IPS-11a (cell line): ENCODE data around the gene ADAM19.
"Not testable (repeated sequence)": the region's sequence is repeated elsewhere in the genome, so short reads cannot be mapped to it uniquely, and the experiment has no call there.

Experiments
- H3K4me3 ChIP-seq: one replicate; pipeline ENCODE4 v1.5.1; 2013; ENCODE audit warnings: low read depth, low read length, control low read depth

Gene ADAM19

GRCh38 chr5:157487358-157487757, 88.2 kb downstream of the ADAM19 start:
- H3K4me3 ChIP-seq = no peak overlapping the region

- H3K4me3 ChIP-seq = no peak overlapping the region
These were observed 88.7 kb downstream of the ADAM19 start for GRCh38 chr5:157486861-157487260.

GRCh38 chr5:157486221-157486681, 89.3 kb downstream of the ADAM19 start:
- no peak overlapping the region for H3K4me3 ChIP-seq

GRCh38 chr5:157485811-157486210, 89.8 kb downstream of the ADAM19 start:
- H3K4me3 ChIP-seq = no peak overlapping the region

- no peak overlapping the region for H3K4me3 ChIP-seq
These were observed 90.2 kb downstream of the ADAM19 start for GRCh38 chr5:157485340-157485739.

- H3K4me3 ChIP-seq = no peak overlapping the region
These were observed 90.8 kb downstream of the ADAM19 start for GRCh38 chr5:157484768-157485167.

- H3K4me3 ChIP-seq = not testable (repeated sequence)
These were observed 92.9 kb downstream of the ADAM19 start for GRCh38 chr5:157482702-157483101.

- no peak overlapping the region for H3K4me3 ChIP-seq
These were observed 93.9 kb downstream of the ADAM19 start for GRCh38 chr5:157481666-157482065.

GRCh38 chr5:157481265-157481664, 94.3 kb downstream of the ADAM19 start:
- H3K4me3 ChIP-seq = no peak overlapping the region

GRCh38 chr5:157479612-157480510, 95.7 kb downstream of the ADAM19 start:
- H3K4me3 ChIP-seq = no peak overlapping the region

GRCh38 chr5:157479166-157479565, 96.4 kb downstream of the ADAM19 start:
- H3K4me3 ChIP-seq = no peak overlapping the region

- no peak overlapping the region for H3K4me3 ChIP-seq
These were observed 96.8 kb downstream of the ADAM19 start for GRCh38 chr5:157478726-157479125.

- H3K4me3 ChIP-seq = no peak overlapping the region
These were observed 97.6 kb downstream of the ADAM19 start for GRCh38 chr5:157477814-157478494.

- no peak overlapping the region for H3K4me3 ChIP-seq
These were observed 98.7 kb downstream of the ADAM19 start for GRCh38 chr5:157476702-157477408.

- no peak overlapping the region for H3K4me3 ChIP-seq
These were observed 100.1 kb downstream of the ADAM19 start for GRCh38 chr5:157475432-157475831.

- no peak overlapping the region for H3K4me3 ChIP-seq
These were observed 101.9 kb downstream of the ADAM19 start for GRCh38 chr5:157473383-157474320.

GRCh38 chr5:157471709-157472108, 103.9 kb downstream of the ADAM19 start:
- no peak overlapping the region for H3K4me3 ChIP-seq

GRCh38 chr5:157470631-157471030, 104.9 kb downstream of the ADAM19 start:
- no peak overlapping the region for H3K4me3 ChIP-seq

GRCh38 chr5:157469687-157470086, 105.9 kb downstream of the ADAM19 start:
- H3K4me3 ChIP-seq = no peak overlapping the region

GRCh38 chr5:157469073-157469472, 106.5 kb downstream of the ADAM19 start:
- H3K4me3 ChIP-seq = no peak overlapping the region
